Panc1 (cell line): ENCODE measurements around the gene HOXA5. TPM values are rescaled to one million over a fixed set of nuclear protein-coding genes. Genes with fewer than 3 reads are reported as not detected.

Experiments used
- ATAC-seq: fragments of 200-7000 bp; cut with Tn5 transposase; 2 replicates; pipeline ENCODE4 v1.9.1; 2020; ENCODE audit warnings: mild to moderate bottlenecking, moderate library complexity
- BruUV-seq: library from RNA; stranded (reverse); fragments of 400-500 nt; replicated peaks from 2 replicates; lab custom pipeline; 2021; lab: Mats Ljungman, UMichigan
- CTCF ChIA-PET: fragments of 300-600 bp; sonication (Branson Sonifier 250); formaldehyde crosslinking; loops from one replicate; lab custom pipeline; 2022; ENCODE audit warnings: antibody characterized with exemption; lab: Charles Lee
- POLR2A ChIA-PET: fragments of 300-600 bp; sonication (Branson Sonifier 250); formaldehyde crosslinking; loops from one replicate; lab custom pipeline; 2022; ENCODE audit warnings: antibody characterized with exemption; lab: Charles Lee
- DNase-seq: peaks from one replicate; pipeline ENCODE4 v3.0.0-alpha.2; 2010; ENCODE audit warnings: low read depth, low spot score
- H3K27ac ChIP-seq: 2 replicates; pipeline ENCODE4 v1.5.1; 2011; ENCODE audit warnings: mild to moderate bottlenecking, low read length, inconsistent platforms
- H3K27me3 ChIP-seq: fragments of 200-500 bp; sonication (Bioruptor generic); 2 replicates; pipeline ENCODE4 v1.6.0; 2014; ENCODE audit warnings: low read length, inconsistent platforms; ENCODE audit not compliant: control insufficient read depth, insufficient read depth
- H3K36me3 ChIP-seq: fragments of 200-500 bp; sonication (Bioruptor generic); 2 replicates; pipeline ENCODE4 v1.5.1; 2014; ENCODE audit warnings: inconsistent platforms, mild to moderate bottlenecking, low read length, moderate library complexity; ENCODE audit not compliant: control insufficient read depth, insufficient read depth
- H3K4me1 ChIP-seq: 2 replicates; pipeline ENCODE4 v1.5.1; 2011; ENCODE audit warnings: inconsistent platforms, mild to moderate bottlenecking, low read length, moderate library complexity; ENCODE audit not compliant: control insufficient read depth, insufficient read depth
- H3K4me3 ChIP-seq, 2 experiments: 2 replicates each; pipeline ENCODE4 v1.5.1; 2011 to 2012; ENCODE audit warnings: low read depth in 2 of 2, low read length in 2 of 2, mild to moderate bottlenecking in 2 of 2, inconsistent platforms in 1 of 2, moderate library complexity in 1 of 2
- H3K9me3 ChIP-seq: fragments of 200-500 bp; sonication (Bioruptor generic); 2 replicates; pipeline ENCODE4 v1.5.1; 2014; ENCODE audit warnings: low read depth, mild to moderate bottlenecking, inconsistent platforms, low read length, moderate library complexity; ENCODE audit not compliant: control insufficient read depth, insufficient read depth
- CTCF ChIP-seq: fragments of 450-650 bp; IDR thresholded peaks from 2 replicates; pipeline ENCODE4 v1.5.1; 2017; ENCODE audit warnings: mild to moderate bottlenecking
- POLR2AphosphoS5 ChIP-seq: IDR thresholded peaks from 2 replicates; pipeline ENCODE4 v1.6.1; 2012; ENCODE audit warnings: mild to moderate bottlenecking, low read depth, low read length, moderate library complexity
- REST ChIP-seq, 2 experiments: IDR thresholded peaks; 2 replicates each; pipeline ENCODE4 v1.6.1; 2011 to 2012; ENCODE audit warnings: low read depth in 2 of 2, control low read depth in 1 of 2, low read length in 1 of 2, mild to moderate bottlenecking in 1 of 2, moderate library complexity in 1 of 2; ENCODE audit not compliant: insufficient read depth in 1 of 2
- SIN3A ChIP-seq: IDR thresholded peaks from 2 replicates; pipeline ENCODE4 v1.6.1; 2012; ENCODE audit warnings: low read depth, mild to moderate bottlenecking, low read length, moderate library complexity, borderline replicate concordance; ENCODE audit not compliant: insufficient read depth
- TCF7L2 ChIP-seq: IDR thresholded peaks from 2 replicates; pipeline ENCODE4 v1.6.1; 2011; ENCODE audit warnings: mild to moderate bottlenecking, low read depth, low read length, inconsistent platforms
- in situ Hi-C: cut with HindIII; loops from 2 replicates; pipeline ENCODE4 v1.10.0; 2016; ENCODE audit warnings: low sequenced_read_pairs, low pct_unique_long_range_greater_than_20kb
- intact Hi-C: fragments of 100-400 bp; cut with micrococcal nuclease; formaldehyde crosslinking; loops from one replicate; pipeline ENCODE4 v1.10.0; 2022; ENCODE audit not compliant: unreplicated experiment
- total RNA-seq: library from RNA; stranded (reverse); gene quantifications from one replicate; pipeline ENCODE4 v1.2.1, GENCODE V29; 2021; ENCODE audit not compliant: unreplicated experiment

HOXA5 gene
- total RNA-seq, 1 experiment from 2014 or later: 3.9 TPM

GRCh38 chr7:27178366-27178765, 34.9 kb upstream of the HOXA5 start:
- no peak for ATAC-seq
- peaks cover 12% of the 10 kb centered on the region; the same call in 1 of the 2 replicates for H3K4me1 ChIP-seq
- in situ Hi-C loops: no loop called here
- ChIA-PET CTCF (interaction anchor here (0.6 to 1.9 kb wide), 5 partner anchors 17 to 153 kb away, joined by 3 to 10 read pairs (median 6); partner anchors contain the start of gene HOXA3), POLR2A (interaction anchor here (0.7 kb wide), 1 partner anchor 751 kb away, joined by 3 read pairs; no protein-coding TSS in a partner anchor)
- no peak for TF ChIP-seq SIN3A
- no peak for TF ChIP-seq POLR2AphosphoS5
- no peak for TF ChIP-seq CTCF
- TF ChIP-seq TCF7L2: no peak
- TF ChIP-seq REST (IDR thresholded peaks at IDR 0.05; ENCODE audit: insufficient read depth in 1 of 2, low read depth in 2 of 2, low read length in 1 of 2): no peak
- intact Hi-C loops: no loop called here
- no peak overlapping the region for H3K27ac ChIP-seq
- no peak for DNase-seq
- no peaks in the 10 kb centered on the region for H3K36me3 ChIP-seq
- no TSS peak for BruUV-seq
- no peak overlapping the region for H3K4me3 ChIP-seq
- H3K9me3 ChIP-seq: no peaks in the 10 kb centered on the region
- H3K27me3 ChIP-seq: no peaks in the 10 kb centered on the region

- no peaks in the 10 kb centered on the region for H3K36me3 ChIP-seq
- H3K4me3 ChIP-seq: no peak overlapping the region
- ATAC-seq (no peak), DNase-seq (no peak)
- TF ChIP-seq POLR2AphosphoS5 (no peak), REST (IDR thresholded peaks at IDR 0.05; ENCODE audit: insufficient read depth in 1 of 2, low read depth in 2 of 2, low read length in 1 of 2) (no peak), CTCF (no peak), SIN3A (no peak), TCF7L2 (no peak)
- no peaks in the 10 kb centered on the region for H3K9me3 ChIP-seq
- H3K27me3 ChIP-seq: no peaks in the 10 kb centered on the region
- ChIA-PET POLR2A (interaction anchor here (0.7 kb wide), 1 partner anchor 751 kb away, joined by 3 read pairs; no protein-coding TSS in a partner anchor), CTCF (no interaction called here)
- in situ Hi-C loops: no loop called here
- H3K27ac ChIP-seq: no peak overlapping the region
- no TSS peak for BruUV-seq
- H3K4me1 ChIP-seq: peaks cover 11% of the 10 kb centered on the region; the same call in 1 of the 2 replicates
- intact Hi-C loops: no loop called here
Measured at GRCh38 chr7:27177795-27178320, 34.4 kb upstream of the HOXA5 start.
